Osteoblast (primary cell): ENCODE measurements around the gene LIPC. TPM values are rescaled to one million over a fixed set of nuclear protein-coding genes. Genes with fewer than 3 reads are reported as not detected.

Source experiments
- DNase-seq: peaks from one replicate; pipeline ENCODE4 v3.0.0; 2011; ENCODE audit warnings: low spot score, mixed read lengths; ENCODE audit not compliant: insufficient read length; ENCODE audit errors: missing footprints
- H2AFZ ChIP-seq: 2 replicates; pipeline ENCODE4 v1.6.0; 2011; ENCODE audit warnings: mild to moderate bottlenecking, low read length
- H3K27ac ChIP-seq: 2 replicates; pipeline ENCODE4 v1.5.1; 2011; ENCODE audit warnings: mild to moderate bottlenecking, low read depth, low read length, moderate library complexity
- H3K27me3 ChIP-seq: 2 replicates; pipeline ENCODE4 v1.6.0; 2012; ENCODE audit warnings: mild to moderate bottlenecking, control low read depth, inconsistent platforms, low read length, moderate library complexity; ENCODE audit not compliant: insufficient read depth
- H3K36me3 ChIP-seq: 2 replicates; pipeline ENCODE4 v1.5.1; 2011; ENCODE audit warnings: mild to moderate bottlenecking, low read length, control low read depth, moderate library complexity; ENCODE audit not compliant: insufficient read depth
- H3K4me1 ChIP-seq: 2 replicates; pipeline ENCODE4 v1.5.1; 2011; ENCODE audit warnings: mild to moderate bottlenecking, low read length, control low read depth, moderate library complexity; ENCODE audit not compliant: insufficient read depth
- H3K4me2 ChIP-seq: 2 replicates; pipeline ENCODE4 v1.6.0; 2011; ENCODE audit warnings: mild to moderate bottlenecking, low read length; ENCODE audit not compliant: insufficient read depth
- H3K4me3 ChIP-seq: fragments of 200-600 bp; sonication (generic); 3 replicates; pipeline ENCODE4 v1.5.1; 2012; ENCODE audit warnings: mild to moderate bottlenecking, low read length, inconsistent platforms; ENCODE audit not compliant: insufficient read depth
- H3K79me2 ChIP-seq: 2 replicates; pipeline ENCODE4 v1.6.0; 2012; ENCODE audit warnings: mild to moderate bottlenecking, low read length, control low read depth, inconsistent platforms; ENCODE audit not compliant: insufficient read depth
- H3K9me3 ChIP-seq: 2 replicates; pipeline ENCODE4 v1.5.1; 2011; ENCODE audit warnings: low read depth, low read length, control low read depth
- H4K20me1 ChIP-seq: 2 replicates; pipeline ENCODE4 v1.6.0; 2012; ENCODE audit warnings: mild to moderate bottlenecking, low read length, control low read depth; ENCODE audit not compliant: insufficient read depth
- total RNA-seq: library from RNA; depleted of rRNA; stranded (reverse); fragments of >200 nt; gene quantifications from 2 replicates; pipeline ENCODE4 v1.2.3, GENCODE V29; 2012
- TF ChIP-seq, protein P1 (sequence below): IDR thresholded peaks from 2 replicates; pipeline ENCODE4 v1.5.1; 2011; ENCODE audit warnings: mild to moderate bottlenecking, low read depth, low read length, moderate library complexity; ENCODE audit errors: extremely low read depth

The LIPC gene
- total RNA-seq, 1 donor = 1.1 TPM

- no peak for DNase-seq
- H3K9me3 ChIP-seq = no peaks in the 10 kb centered on the region
- H3K36me3 ChIP-seq = no peaks in the 10 kb centered on the region
- H3K79me2 ChIP-seq = no peaks in the 10 kb centered on the region
- peaks cover 4% of the 10 kb centered on the region for H3K4me1 ChIP-seq
- H3K4me2 ChIP-seq = no peak overlapping the region
- no peak overlapping the region for H3K4me3 ChIP-seq
- TF ChIP-seq, protein P1, sequence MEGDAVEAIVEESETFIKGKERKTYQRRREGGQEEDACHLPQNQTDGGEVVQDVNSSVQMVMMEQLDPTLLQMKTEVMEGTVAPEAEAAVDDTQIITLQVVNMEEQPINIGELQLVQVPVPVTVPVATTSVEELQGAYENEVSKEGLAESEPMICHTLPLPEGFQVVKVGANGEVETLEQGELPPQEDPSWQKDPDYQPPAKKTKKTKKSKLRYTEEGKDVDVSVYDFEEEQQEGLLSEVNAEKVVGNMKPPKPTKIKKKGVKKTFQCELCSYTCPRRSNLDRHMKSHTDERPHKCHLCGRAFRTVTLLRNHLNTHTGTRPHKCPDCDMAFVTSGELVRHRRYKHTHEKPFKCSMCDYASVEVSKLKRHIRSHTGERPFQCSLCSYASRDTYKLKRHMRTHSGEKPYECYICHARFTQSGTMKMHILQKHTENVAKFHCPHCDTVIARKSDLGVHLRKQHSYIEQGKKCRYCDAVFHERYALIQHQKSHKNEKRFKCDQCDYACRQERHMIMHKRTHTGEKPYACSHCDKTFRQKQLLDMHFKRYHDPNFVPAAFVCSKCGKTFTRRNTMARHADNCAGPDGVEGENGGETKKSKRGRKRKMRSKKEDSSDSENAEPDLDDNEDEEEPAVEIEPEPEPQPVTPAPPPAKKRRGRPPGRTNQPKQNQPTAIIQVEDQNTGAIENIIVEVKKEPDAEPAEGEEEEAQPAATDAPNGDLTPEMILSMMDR = no peak
- H2AFZ ChIP-seq = no peak overlapping the region
- peaks cover 46% of the 10 kb centered on the region for H3K27me3 ChIP-seq
- H4K20me1 ChIP-seq = no peaks in the 10 kb centered on the region
- no peak overlapping the region for H3K27ac ChIP-seq
Observed at GRCh38 chr15:58541410-58542087, 109.8 kb downstream of the LIPC start.

GRCh38 chr15:58543664-58544335 lies 112.0 kb downstream of the LIPC start:
- TF ChIP-seq, protein P1 = no peak
- no peaks in the 10 kb centered on the region for H3K9me3 ChIP-seq
- no peak overlapping the region for H3K27ac ChIP-seq
- H3K27me3 ChIP-seq = peaks cover 34% of the 10 kb centered on the region
- no peaks in the 10 kb centered on the region for H3K79me2 ChIP-seq
- H3K4me3 ChIP-seq = no peak overlapping the region
- peaks cover 20% of the 10 kb centered on the region for H3K4me1 ChIP-seq
- no peak overlapping the region for H3K4me2 ChIP-seq
- H2AFZ ChIP-seq = no peak overlapping the region
- peaks cover 3% of the 10 kb centered on the region for H4K20me1 ChIP-seq
- DNase-seq = no peak
- no peaks in the 10 kb centered on the region for H3K36me3 ChIP-seq

GRCh38 chr15:58544756-58545155 lies 113.0 kb downstream of the LIPC start:
- Histone ChIP-seq H2AFZ (no peak overlapping the region), H3K9me3 (no peaks in the 10 kb centered on the region), H4K20me1 (peaks cover 3% of the 10 kb centered on the region), H3K4me2 (no peak overlapping the region), H3K27ac (no peak overlapping the region), H3K79me2 (no peaks in the 10 kb centered on the region), H3K36me3 (no peaks in the 10 kb centered on the region), H3K4me1 (peaks cover 20% of the 10 kb centered on the region), H3K27me3 (peaks cover 25% of the 10 kb centered on the region), H3K4me3 (no peak overlapping the region)
- no peak for DNase-seq
- TF ChIP-seq, protein P1 = no peak

DNA sequence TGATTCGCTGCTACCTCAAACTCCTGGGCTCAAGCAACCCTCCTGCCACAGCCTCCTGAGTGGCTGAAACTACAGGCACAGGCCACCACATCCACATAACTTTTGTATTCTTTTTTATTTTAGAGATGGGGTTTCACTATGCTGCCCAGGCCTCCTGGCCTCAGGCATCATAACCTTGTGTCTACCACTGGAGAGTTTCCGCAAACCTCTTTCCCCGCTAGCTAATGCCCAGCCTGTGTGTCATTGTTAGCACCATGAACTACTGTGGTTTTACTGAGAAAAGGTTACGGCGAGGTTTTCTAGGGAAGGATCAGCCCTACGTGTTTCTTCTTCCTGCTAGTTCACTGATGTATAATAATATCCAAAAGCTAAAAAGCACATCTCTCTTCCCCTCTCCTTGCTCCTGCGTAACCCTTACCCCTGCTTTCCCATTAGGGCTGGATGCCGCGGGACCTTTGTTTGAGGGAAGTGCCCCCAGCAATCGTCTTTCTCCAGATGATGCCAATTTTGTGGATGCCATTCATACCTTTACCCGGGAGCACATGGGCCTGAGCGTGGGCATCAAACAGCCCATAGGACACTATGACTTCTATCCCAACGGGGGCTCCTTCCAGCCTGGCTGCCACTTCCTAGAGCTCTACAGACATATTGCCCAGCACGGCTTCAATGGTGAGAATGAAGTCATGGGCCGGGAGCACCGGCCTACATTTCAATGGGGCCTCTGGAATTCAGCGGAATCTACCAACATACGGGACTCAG lies 113.7 kb downstream of the LIPC start:
- peaks cover 3% of the 10 kb centered on the region for H4K20me1 ChIP-seq
- H3K79me2 ChIP-seq = no peaks in the 10 kb centered on the region
- H3K27me3 ChIP-seq = peaks cover 18% of the 10 kb centered on the region
- no peaks in the 10 kb centered on the region for H3K9me3 ChIP-seq
- TF ChIP-seq, protein P1 = no peak
- H3K36me3 ChIP-seq = no peaks in the 10 kb centered on the region
- H3K4me3 ChIP-seq = no peak overlapping the region
- no peak overlapping the region for H2AFZ ChIP-seq
- no peak overlapping the region for H3K27ac ChIP-seq
- DNase-seq = no peak
- H3K4me2 ChIP-seq = no peak overlapping the region
- H3K4me1 ChIP-seq = peaks cover 20% of the 10 kb centered on the region
